ENCODE data around the gene TREML2. TPM values are rescaled to one million over a fixed set of nuclear protein-coding genes. Genes with fewer than 3 reads are reported as not detected.

The TREML2 gene
- not detected in 2 replicates for total RNA-seq (2016; rRNA removed; fragmentation: Illumina TruSeq; extraction: Trizol)
- not detected in 2 replicates for total RNA-seq (2016; cell fraction: cytosol; rRNA removed; fragmentation: Illumina TruSeq; extraction: Trizol; ENCODE audit: low read depth)
- not detected in 2 replicates for total RNA-seq (2016; cell fraction: insoluble cytoplasmic fraction; rRNA removed; fragmentation: Illumina TruSeq; extraction: Trizol)
- not detected in 2 replicates for total RNA-seq (2016; cell fraction: membrane; rRNA removed; fragmentation: Illumina TruSeq; extraction: Trizol)
- total RNA-seq (2016; cell fraction: nucleus; rRNA removed; fragmentation: Illumina TruSeq; extraction: Trizol), result not detected in 2 replicates
- polyA plus RNA-seq (2011; rRNA removed), result not detected in 2 replicates
- polyA plus RNA-seq (2011; cell fraction: cytosol; rRNA removed), result not detected in 2 replicates
- polyA plus RNA-seq (2011; cell fraction: nucleus; rRNA removed), result not detected in 2 replicates
- not detected in 2 replicates for polyA plus RNA-seq (2012)
- not detected in 2 replicates for polyA plus RNA-seq (2016; cell fraction: cytosol; fragmentation: Illumina TruSeq; extraction: Trizol; ENCODE audit: low read depth)
- not detected in 2 replicates for polyA plus RNA-seq (2016; cell fraction: insoluble cytoplasmic fraction; fragmentation: Illumina TruSeq; extraction: Trizol; ENCODE audit: low read depth)
- not detected in 2 replicates for polyA plus RNA-seq (2016; cell fraction: membrane; fragmentation: Illumina TruSeq; extraction: Trizol; ENCODE audit: low read depth)
- not detected in 2 replicates for polyA plus RNA-seq (2016; cell fraction: nucleus; fragmentation: Illumina TruSeq; extraction: Trizol; ENCODE audit: insufficient read depth, low read depth)
- not detected in 2 replicates for polyA minus RNA-seq (2011; rRNA and poly(A)+ RNA removed; ENCODE audit: low replicate concordance)
- polyA minus RNA-seq (2011; cell fraction: cytosol; rRNA and poly(A)+ RNA removed), result not detected in 2 replicates
- polyA minus RNA-seq (2011; cell fraction: nucleus; rRNA and poly(A)+ RNA removed), result not detected in 2 replicates
- not detected for Bru-seq, nascent RNA
- not detected for BruChase-seq, experiment 1, labeled RNA remaining after a 6-hour chase
- BruChase-seq, experiment 2, labeled RNA remaining after a 2-hour chase, result not detected
- long read RNA-seq, experiment 1, result 0 reads
- long read RNA-seq, experiment 2, result 0 reads

DNA sequence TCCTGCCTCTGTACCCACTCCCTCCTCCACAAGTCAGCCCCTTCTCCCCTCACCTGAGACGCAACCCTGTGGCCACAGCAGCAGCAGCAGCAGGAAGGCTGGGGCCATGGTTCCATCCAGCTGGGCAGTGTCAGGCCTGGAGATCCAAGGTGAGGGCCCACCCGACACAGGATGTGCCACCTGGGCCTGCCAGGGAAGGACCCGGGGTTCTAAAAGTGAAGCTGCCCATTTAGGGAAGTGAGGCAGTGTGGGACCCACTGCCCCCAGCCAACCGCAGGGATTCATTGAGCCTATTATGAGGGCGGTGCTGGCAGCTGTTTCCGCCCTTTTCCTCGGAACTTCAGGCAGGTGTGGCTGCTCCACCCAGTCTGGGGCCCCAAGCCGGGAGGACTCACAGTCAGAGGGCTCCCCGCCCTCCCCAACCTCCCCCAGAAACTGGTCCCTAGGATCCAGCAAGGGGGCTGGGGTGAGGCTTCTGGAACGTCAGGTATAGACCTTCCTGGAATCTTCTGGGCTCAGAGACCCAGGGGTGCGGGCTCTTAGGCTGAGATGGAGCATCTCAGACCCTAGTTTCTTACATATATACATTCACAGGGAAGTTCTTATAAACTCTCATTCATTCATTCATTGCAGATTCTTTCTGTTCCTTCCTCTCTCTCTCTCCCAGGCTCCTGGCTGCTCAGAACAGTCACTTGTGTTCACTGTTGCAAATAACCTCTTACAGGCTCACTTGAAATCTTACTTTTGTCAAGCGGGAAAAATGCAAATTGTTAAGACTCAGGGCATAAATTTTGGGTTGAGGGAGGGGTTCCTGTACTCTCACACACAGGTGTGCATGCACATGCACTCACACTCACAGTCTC lies at the start of gene TREML2:
TREML2 (minus strand) TSS at position 249 of the 863 bp plus-strand sequence; CDS start at position 108, 141 bp downstream.
- in situ Hi-C loops (cut with HindIII; ENCODE audit: extremely low pct_ligation_motif_present, low pct_unique_long_range_greater_than_20kb), result no loop called here
- TF ChIP-seq HNF4G (IDR thresholded peaks at IDR 0.05; ENCODE audit: borderline replicate concordance, low read depth, low read length), result no peak
- no peak for TF ChIP-seq HNF4G (CRISPR knock-in tag; IDR thresholded peaks at IDR 0.05; ENCODE audit: borderline replicate concordance, low read depth)
- no peak for TF ChIP-seq ZNF552 (CRISPR knock-in tag; IDR thresholded peaks at IDR 0.05; ENCODE audit: borderline replicate concordance)
- TF ChIP-seq ATF2 (CRISPR knock-in tag; IDR thresholded peaks at IDR 0.05), result no peak
- TF ChIP-seq KLF6 (CRISPR knock-in tag; IDR thresholded peaks at IDR 0.05), result no peak
- no peak for TF ChIP-seq BATF2 (CRISPR knock-in tag; IDR thresholded peaks at IDR 0.05)
- TF ChIP-seq THYN1 (CRISPR knock-in tag; IDR thresholded peaks at IDR 0.05; ENCODE audit: borderline replicate concordance, low read depth), result no peak
- H3K4me2 ChIP-seq (ENCODE audit: low read depth, low read length), result no peak within 1 kb of the TSS
- ChIA-PET POLR2A (no interaction called here), CTCF (ENCODE audit: low intra/inter-chr PET ratio, low total read pairs) (no interaction called here)
- intact Hi-C loops (cut with micrococcal nuclease; ENCODE audit: unreplicated experiment), result no loop called here
- ATAC-seq (no peak; the same call in 2 of the 3 replicates), DNase-seq (ENCODE audit: low spot score) (no peak), FAIRE-seq (no peak)
- H3K4me1 ChIP-seq (ENCODE audit: insufficient read depth, low read length), result no peaks in the 10 kb centered on the region
- no peaks in the 10 kb centered on the region for H3K9me3 ChIP-seq (ENCODE audit: low read length)
- H3K79me2 ChIP-seq (ENCODE audit: insufficient read depth, low read length), result no peaks in the 10 kb centered on the region
- H3K4me3 ChIP-seq (replicated peaks in 1 of 3; ENCODE audit: insufficient read depth in 1 of 3, low read depth in 2 of 3, low read length in 3 of 3), result no peak within 1 kb of the TSS
- H3K36me3 ChIP-seq (replicated peaks in 1 of 2; ENCODE audit: control insufficient read depth in 1 of 2, insufficient read depth in 2 of 2, low read length in 2 of 2), result no peaks in the 10 kb centered on the region
- peaks cover 0 to 5% of the 10 kb centered on the region in 2 experiments; a peak in 2 of 5 replicates for H3K27me3 ChIP-seq (ENCODE audit: control insufficient read depth in 1 of 2, insufficient read depth in 2 of 2, low read length in 2 of 2)
- no TSS peak for BruUV-seq (replicated peaks)
- no peak within 1 kb of the TSS for H2AFZ ChIP-seq (ENCODE audit: low read length)
- no peaks in the 10 kb centered on the region for H4K20me1 ChIP-seq (ENCODE audit: insufficient read depth, low read length)
- WGBS (ENCODE audit: low lambda C conversion rate), result 32% methylated on average over 9 of the region's 12 CpGs
- no peak within 1 kb of the TSS for H3K27ac ChIP-seq (ENCODE audit: extremely low read length, insufficient read depth, low read length)
- H3K9ac ChIP-seq (ENCODE audit: insufficient read depth, low read depth, low read length), result no peak within 1 kb of the TSS
